ENCODE results near the gene RAPGEF1.

Gene RAPGEF1

DNA sequence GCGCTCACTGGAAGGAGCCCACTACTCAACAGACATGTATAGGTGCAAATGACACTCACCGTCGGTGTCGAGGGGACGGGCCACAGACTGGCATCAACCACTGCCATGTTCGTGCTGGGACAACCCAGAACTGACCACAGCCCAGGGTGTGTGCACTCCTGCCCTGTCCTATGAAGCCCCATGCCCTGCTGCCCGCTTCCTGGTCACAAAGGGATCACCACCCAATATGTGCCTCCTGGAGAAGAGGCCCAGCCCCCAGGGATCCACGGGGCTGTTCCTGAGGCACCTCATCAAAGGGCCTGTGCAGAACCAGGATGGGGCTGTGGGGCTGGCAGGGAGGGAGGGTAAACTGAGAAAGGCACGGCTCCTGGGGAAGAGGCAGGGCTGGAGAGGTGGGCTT lies 151.5 kb downstream of the RAPGEF1 start:
- Histone ChIP-seq H3K4me3 (no peak overlapping the region), H3K36me3 (peaks cover 46 to 64% (median 50%) of the 10 kb centered on the region in 11 experiments)
- TF ChIP-seq Cebpa-rat (IDR thresholded peaks at IDR 0.05): no peak

DNA sequence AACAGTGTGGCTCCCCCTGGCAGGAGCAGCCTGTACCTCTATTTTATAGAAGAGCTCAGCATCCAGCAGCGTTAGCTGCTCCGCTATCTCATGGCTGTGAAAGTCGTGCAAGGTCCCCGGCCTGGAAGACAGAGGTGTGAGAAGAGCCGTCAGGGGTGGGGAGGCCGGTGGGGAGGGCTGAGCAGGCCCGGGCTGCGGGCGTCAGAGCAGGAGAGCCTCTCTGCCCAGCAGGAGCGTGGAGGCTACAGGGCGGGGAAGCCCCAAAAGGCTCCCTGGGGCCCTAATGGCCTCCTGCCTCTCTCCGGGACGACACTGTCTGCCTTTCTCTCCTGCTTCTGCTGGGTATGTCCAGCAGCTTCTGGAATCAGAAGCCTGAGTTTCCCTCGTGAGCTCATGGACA lies 152.0 kb downstream of the RAPGEF1 start:
- TF ChIP-seq Cebpa-rat (IDR thresholded peaks at IDR 0.05): no peak
- H3K4me1 ChIP-seq: peaks cover 76 to 92% (median 87%) of the 10 kb centered on the region in 10 experiments
- peaks cover 51 to 64% (median 54%) of the 10 kb centered on the region in 11 experiments for H3K36me3 ChIP-seq
- H3K27me3 ChIP-seq: no peaks in the 10 kb centered on the region
- H3K9me3 ChIP-seq (replicated peaks in 1 of 11): no peaks in the 10 kb centered on the region
- H4K20me1 ChIP-seq: peaks cover 4 to 77% (median 40%) of the 10 kb centered on the region in 11 experiments; a peak in 17 of 22 replicates
- peak overlapping the region in 2 of 11 experiments; percentile 15 to 61; a peak in 3 of 22 replicates for H3K4me2 ChIP-seq
- H3K27ac ChIP-seq: 0 out of 22 replicates have a peak overlapping the region, but pooled peaks of 4 of the 11 experiments have one; percentile 1 to 14 (median 8)
- no peak overlapping the region for H3K4me3 ChIP-seq
- peak overlapping the region in 4 of 11 experiments; percentile 4 to 48 (median 28); a peak in 3 of 22 replicates for H3K9ac ChIP-seq

More for the DNA sequence above, 151.5 kb downstream of the RAPGEF1 start:
- Histone ChIP-seq H3K27me3 (no peaks in the 10 kb centered on the region), H3K9ac (peak overlapping the region in 4 of 11 experiments; percentile 4 to 48 (median 18); a peak in 2 of 22 replicates), H4K20me1 (peaks cover 4 to 78% (median 42%) of the 10 kb centered on the region in 11 experiments; a peak in 17 of 22 replicates), H3K27ac (0 out of 22 replicates have a peak overlapping the region, but pooled peaks of 3 of the 11 experiments have one; percentile 1 to 9 (median 7)), H3K4me2 (peak overlapping the region in 1 of 11 experiments; percentile 5; a peak in 1 of 22 replicates), H3K9me3 (replicated peaks in 1 of 11) (no peaks in the 10 kb centered on the region), H3K4me1 (peaks cover 77 to 93% (median 88%) of the 10 kb centered on the region in 10 experiments)

GRCh38 chr9:131587331-131587730 lies 152.5 kb downstream of the RAPGEF1 start:
- peak overlapping the region in 4 of 11 experiments; percentile 9 to 43 (median 22); a peak in 3 of 22 replicates for H3K27ac ChIP-seq
- peaks cover 4 to 77% (median 41%) of the 10 kb centered on the region in 11 experiments; a peak in 17 of 22 replicates for H4K20me1 ChIP-seq
- peak overlapping the region in 4 of 11 experiments; percentile 15 to 61 (median 24); a peak in 5 of 22 replicates for H3K4me2 ChIP-seq
- no peaks in the 10 kb centered on the region for H3K27me3 ChIP-seq
- TF ChIP-seq Cebpa-rat (IDR thresholded peaks at IDR 0.05): no peak
- H3K4me3 ChIP-seq: no peak overlapping the region
- peak overlapping the region in 3 of 11 experiments; percentile 18 to 48 (median 19); a peak in 2 of 22 replicates for H3K9ac ChIP-seq
- H3K36me3 ChIP-seq: peaks cover 57 to 68% (median 60%) of the 10 kb centered on the region in 11 experiments
- H3K4me1 ChIP-seq: peaks cover 76 to 92% (median 84%) of the 10 kb centered on the region in 10 experiments
- no peaks in the 10 kb centered on the region for H3K9me3 ChIP-seq (replicated peaks in 1 of 11)

- H3K9ac ChIP-seq: peak overlapping the region; percentile 29 to 73 (median 61); a peak in 19 of 22 replicates
- TF ChIP-seq Cebpa-rat (IDR thresholded peaks at IDR 0.05): no peak; a peak in 1 of 22 replicates
- H3K4me2 ChIP-seq: peak overlapping the region; percentile 64 to 94 (median 77)
- H3K9me3 ChIP-seq (replicated peaks in 1 of 11): no peaks in the 10 kb centered on the region
- peaks cover 76 to 83% (median 80%) of the 10 kb centered on the region in 11 experiments for H3K36me3 ChIP-seq
- H3K27ac ChIP-seq: peak overlapping the region; percentile 26 to 82 (median 71); a peak in 20 of 22 replicates
- H3K27me3 ChIP-seq: no peaks in the 10 kb centered on the region
- peaks cover 70 to 92% (median 75%) of the 10 kb centered on the region in 10 experiments for H3K4me1 ChIP-seq
- H4K20me1 ChIP-seq: peaks cover 1 to 77% (median 40%) of the 10 kb centered on the region in 11 experiments; a peak in 16 of 22 replicates
- peak overlapping the region in 4 of 10 experiments; percentile 5 to 39 (median 15); a peak in 2 of 20 replicates for H3K4me3 ChIP-seq
Observed at GRCh38 chr9:131585375-131585774, 154.5 kb downstream of the RAPGEF1 start.

GRCh38 chr9:131584858-131585257 lies 155.0 kb downstream of the RAPGEF1 start:
- peaks cover 6 to 77% (median 40%) of the 10 kb centered on the region in 11 experiments; a peak in 18 of 22 replicates for H4K20me1 ChIP-seq
- H3K9me3 ChIP-seq (replicated peaks in 1 of 11): no peaks in the 10 kb centered on the region
- H3K4me3 ChIP-seq: peak overlapping the region in 4 of 10 experiments; percentile 1 to 39 (median 13); a peak in 3 of 20 replicates
- TF ChIP-seq Cebpa-rat (IDR thresholded peaks at IDR 0.05): no peak
- peak overlapping the region; percentile 7 to 82 (median 70); a peak in 18 of 22 replicates for H3K27ac ChIP-seq
- peaks cover 79 to 83% (median 81%) of the 10 kb centered on the region in 11 experiments for H3K36me3 ChIP-seq
- peaks cover 70 to 92% (median 75%) of the 10 kb centered on the region in 10 experiments for H3K4me1 ChIP-seq
- H3K27me3 ChIP-seq: no peaks in the 10 kb centered on the region
- H3K4me2 ChIP-seq: peak overlapping the region; percentile 64 to 94 (median 77)
- peak overlapping the region; percentile 29 to 73 (median 61); a peak in 19 of 22 replicates for H3K9ac ChIP-seq

GRCh38 chr9:131583836-131584555 lies 155.9 kb downstream of the RAPGEF1 start:
- no peak for TF ChIP-seq Cebpa-rat (IDR thresholded peaks at IDR 0.05)
- no peaks in the 10 kb centered on the region for H3K27me3 ChIP-seq
- H3K27ac ChIP-seq: peak overlapping the region in 8 of 11 experiments; percentile 7 to 82 (median 73); a peak in 15 of 22 replicates
- H3K9me3 ChIP-seq (replicated peaks in 1 of 11): no peaks in the 10 kb centered on the region
- H3K4me1 ChIP-seq: peaks cover 71 to 92% (median 75%) of the 10 kb centered on the region in 10 experiments
- H3K4me2 ChIP-seq: peak overlapping the region; percentile 64 to 94 (median 77); a peak in 20 of 22 replicates
- H3K4me3 ChIP-seq: no peak overlapping the region
- H3K36me3 ChIP-seq: peaks cover 77 to 83% (median 79%) of the 10 kb centered on the region in 11 experiments
- H4K20me1 ChIP-seq: peaks cover 15 to 77% (median 42%) of the 10 kb centered on the region in 11 experiments; a peak in 20 of 22 replicates
- peak overlapping the region; percentile 29 to 71 (median 55); a peak in 14 of 22 replicates for H3K9ac ChIP-seq

DNA sequence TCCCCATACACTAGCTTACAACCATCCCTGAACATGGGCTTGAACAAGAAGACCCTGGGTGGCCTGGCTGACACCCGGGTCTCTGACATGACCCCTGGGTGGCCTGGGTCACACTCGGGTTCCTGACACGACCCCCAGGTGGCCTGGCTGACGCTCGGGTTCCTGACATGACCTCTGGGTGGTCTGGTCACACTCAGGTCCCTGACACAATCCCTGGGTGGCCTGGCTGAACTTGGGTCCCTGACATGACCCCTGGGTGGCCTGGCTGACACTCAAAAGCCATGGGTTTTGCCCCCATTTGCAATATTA lies 156.6 kb downstream of the RAPGEF1 start:
- no peak for TF ChIP-seq Cebpa-rat (IDR thresholded peaks at IDR 0.05)
- Histone ChIP-seq H3K4me1 (peaks cover 71 to 92% (median 81%) of the 10 kb centered on the region in 10 experiments), H3K27ac (peak overlapping the region in 6 of 11 experiments; percentile 6 to 82 (median 31); a peak in 3 of 22 replicates), H3K9ac (peak overlapping the region in 7 of 11 experiments; percentile 5 to 63 (median 38); a peak in 9 of 22 replicates), H3K36me3 (peaks cover 70 to 83% (median 73%) of the 10 kb centered on the region in 11 experiments), H3K4me3 (no peak overlapping the region), H3K27me3 (no peaks in the 10 kb centered on the region), H3K4me2 (peak overlapping the region in 7 of 11 experiments; percentile 12 to 94 (median 78); a peak in 8 of 22 replicates), H3K9me3 (replicated peaks in 1 of 11) (no peaks in the 10 kb centered on the region), H4K20me1 (peaks cover 20 to 78% (median 49%) of the 10 kb centered on the region in 11 experiments; a peak in 21 of 22 replicates)
